A549 treated with AZD2906 at 1 μM for 4 hours (cell line): ENCODE results near the gene IL13RA2. TPM values are rescaled to one million over a fixed set of nuclear protein-coding genes. Genes with fewer than 3 reads are reported as not detected.

ENCODE experiments used
- total RNA-seq: library from RNA; stranded (reverse); fragments of 200-300 nt; extraction: Qiagen RNA extraction; gene quantifications from 5 replicates; pipeline ENCODE4 v1.2.3, GENCODE V29; 2022

The IL13RA2 gene, protein sequence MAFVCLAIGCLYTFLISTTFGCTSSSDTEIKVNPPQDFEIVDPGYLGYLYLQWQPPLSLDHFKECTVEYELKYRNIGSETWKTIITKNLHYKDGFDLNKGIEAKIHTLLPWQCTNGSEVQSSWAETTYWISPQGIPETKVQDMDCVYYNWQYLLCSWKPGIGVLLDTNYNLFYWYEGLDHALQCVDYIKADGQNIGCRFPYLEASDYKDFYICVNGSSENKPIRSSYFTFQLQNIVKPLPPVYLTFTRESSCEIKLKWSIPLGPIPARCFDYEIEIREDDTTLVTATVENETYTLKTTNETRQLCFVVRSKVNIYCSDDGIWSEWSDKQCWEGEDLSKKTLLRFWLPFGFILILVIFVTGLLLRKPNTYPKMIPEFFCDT
- total RNA-seq, result 0.08 to 0.10 TPM (median 0.09 TPM) in 3 of 5 replicates, not detected in the others

DNA sequence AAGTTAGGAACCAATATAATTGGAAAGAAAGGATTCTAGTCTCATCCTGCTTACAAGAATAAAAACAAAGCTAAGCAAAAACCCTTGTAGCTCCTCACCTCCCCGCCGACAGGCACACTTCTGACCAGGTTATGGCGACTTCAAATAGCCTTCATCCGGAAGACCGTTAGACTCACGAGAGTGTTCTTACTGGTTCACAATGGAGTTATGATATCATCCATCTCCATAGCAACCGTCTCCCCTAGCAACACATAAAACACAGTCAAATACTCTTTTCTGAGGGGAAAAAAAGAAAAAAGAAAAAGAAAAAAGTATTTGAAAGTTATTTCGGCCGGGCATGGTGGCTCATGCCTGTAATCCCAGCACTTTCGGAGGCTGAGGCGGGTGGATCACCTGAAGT lies at the start of gene IL13RA2:
Gene IL13RA2 (minus strand): TSS at position 162 of the 400 bp plus-strand sequence. CDS start 347 bp downstream, outside the sequence.

Other genes with a start within 250 kb of the IL13RA2 start
- gene RBMXL3, start 171.8 kb upstream of the IL13RA2 start, total RNA-seq, result not detected in 5 replicates
- gene LRCH2, start 216.5 kb upstream of the IL13RA2 start, total RNA-seq, result 0.01 to 0.03 TPM (median 0.02 TPM) in 3 of 5 replicates, not detected in the others